Effector CD8-positive, alpha-beta T cell (primary cell): ENCODE measurements around the gene ARFGAP2.
A peak's percentile ranks its signal among the peaks of the same experiment; 100 is the strongest.
"Not testable (repeated sequence)": the region's sequence is repeated elsewhere in the genome, so short reads cannot be mapped to it uniquely, and the experiment has no call there.

Experiments
- DNase-seq: peaks from one replicate; lab custom pipeline; 2025; lab: John Stamatoyannopoulos, UW
- total RNA-seq, 4 experiments: gene quantifications; one replicate each; lab custom pipeline; 2026; lab: John Stamatoyannopoulos, UW

The ARFGAP2 gene
- total RNA-seq: 184 to 254 (median 198) reads per million in 4 experiments

GRCh38 chr11:47176328-47177228 is at the start of gene ARFGAP2:
Gene ARFGAP2 (minus strand): TSS chr11:47176879. CDS start chr11:47176853, 26 bp downstream.
- DNase-seq: peak; percentile 90

GRCh38 chr11:47225552-47226400 is 49.1 kb upstream of the ARFGAP2 start:
- no peak for DNase-seq

GRCh38 chr11:47222696-47223095 is 46.0 kb upstream of the ARFGAP2 start:
- DNase-seq: no peak

GRCh38 chr11:47220401-47220821 is 43.7 kb upstream of the ARFGAP2 start:
- no peak for DNase-seq

- no peak for DNase-seq
These were observed 39.6 kb upstream of the ARFGAP2 start for GRCh38 chr11:47216121-47216798.

- DNase-seq: no peak
These were observed 38.8 kb upstream of the ARFGAP2 start for GRCh38 chr11:47215366-47215910.

- peak; percentile 69 for DNase-seq
These were observed 37.4 kb upstream of the ARFGAP2 start for GRCh38 chr11:47213950-47214565.

GRCh38 chr11:47212938-47213337 is 36.3 kb upstream of the ARFGAP2 start:
- no peak for DNase-seq

- no peak for DNase-seq
These were observed 31.9 kb upstream of the ARFGAP2 start for GRCh38 chr11:47208628-47209027.

GRCh38 chr11:47208008-47208552 is 31.4 kb upstream of the ARFGAP2 start:
- not testable (repeated sequence) for DNase-seq

- DNase-seq: no peak
These were observed 30.8 kb upstream of the ARFGAP2 start for GRCh38 chr11:47207459-47207858.

GRCh38 chr11:47206577-47206976 is 29.9 kb upstream of the ARFGAP2 start:
- not testable (repeated sequence) for DNase-seq

GRCh38 chr11:47204637-47204989 is 27.9 kb upstream of the ARFGAP2 start:
- DNase-seq: no peak

GRCh38 chr11:47202576-47202975 is 25.9 kb upstream of the ARFGAP2 start:
- no peak for DNase-seq

- DNase-seq: no peak
These were observed 24.3 kb upstream of the ARFGAP2 start for GRCh38 chr11:47201015-47201414.

- not testable (repeated sequence) for DNase-seq
These were observed 21.5 kb upstream of the ARFGAP2 start for GRCh38 chr11:47198161-47198560.

GRCh38 chr11:47192111-47192510 is 15.4 kb upstream of the ARFGAP2 start:
- DNase-seq: no peak

GRCh38 chr11:47191137-47191536 is 14.5 kb upstream of the ARFGAP2 start:
- DNase-seq: not testable (repeated sequence)

GRCh38 chr11:47189100-47189834 is 12.6 kb upstream of the ARFGAP2 start:
- no peak for DNase-seq

GRCh38 chr11:47188259-47188658 is 11.6 kb upstream of the ARFGAP2 start:
- DNase-seq: no peak
